GM18868 (cell line): ENCODE results near the gene PSME4.
"Not testable (repeated sequence)": the region's sequence is repeated elsewhere in the genome, so short reads cannot be mapped to it uniquely, and the experiment has no call there.

Experiments used
- ATAC-seq: cut with Tn5 transposase; IDR thresholded peaks from one replicate; pipeline ENCODE4 v1.9.1; 2021; ENCODE audit warnings: mild to moderate bottlenecking, moderate library complexity; ENCODE audit not compliant: unreplicated experiment

The PSME4 gene

GRCh38 chr2:53851052-53851757, 119.6 kb downstream of the PSME4 start:
- ATAC-seq = not testable (repeated sequence)

GRCh38 chr2:53848062-53848461, 122.7 kb downstream of the PSME4 start:
- ATAC-seq = no peak

- ATAC-seq = no peak
Measured at GRCh38 chr2:53843595-53843994, 127.2 kb downstream of the PSME4 start.

- ATAC-seq = no peak
Measured at GRCh38 chr2:53842891-53843290, 127.9 kb downstream of the PSME4 start.

- ATAC-seq = not testable (repeated sequence)
Measured at GRCh38 chr2:53841651-53842050, 129.1 kb downstream of the PSME4 start.

GRCh38 chr2:53840580-53840979, 130.2 kb downstream of the PSME4 start:
- ATAC-seq = no peak

- not testable (repeated sequence) for ATAC-seq
Measured at GRCh38 chr2:53829980-53830290, 140.9 kb downstream of the PSME4 start.

- no peak for ATAC-seq
Measured at GRCh38 chr2:53829273-53829979, 141.4 kb downstream of the PSME4 start.

- ATAC-seq = no peak
Measured at GRCh38 chr2:53828331-53828730, 142.5 kb downstream of the PSME4 start.

- ATAC-seq = no peak
Measured at GRCh38 chr2:53827398-53828175, 143.2 kb downstream of the PSME4 start.

- ATAC-seq = no peak
Measured at GRCh38 chr2:53826587-53827397, 144.0 kb downstream of the PSME4 start.

- no peak for ATAC-seq
Measured at GRCh38 chr2:53826030-53826410, 144.8 kb downstream of the PSME4 start.

GRCh38 chr2:53823639-53824038, 147.2 kb downstream of the PSME4 start:
- ATAC-seq = peak; percentile 69

- ATAC-seq = no peak
Measured at GRCh38 chr2:53821810-53822209, 149.0 kb downstream of the PSME4 start.

GRCh38 chr2:53820711-53821110, 150.1 kb downstream of the PSME4 start:
- ATAC-seq = no peak

- ATAC-seq = no peak
Measured at GRCh38 chr2:53820048-53820447, 150.7 kb downstream of the PSME4 start.

- ATAC-seq = no peak
Measured at GRCh38 chr2:53819634-53820033, 151.2 kb downstream of the PSME4 start.

- no peak for ATAC-seq
Measured at GRCh38 chr2:53818854-53819435, 151.8 kb downstream of the PSME4 start.
